ENCODE data around the gene ZNF598. TPM values are rescaled to one million over a fixed set of nuclear protein-coding genes. Genes with fewer than 3 reads are reported as not detected.
"Not testable (repeated sequence)": the region's sequence is repeated elsewhere in the genome, so short reads cannot be mapped to it uniquely, and the experiment has no call there.

Gene ZNF598
- total RNA-seq, 1 donor from 2014 or later, result 50.5 TPM

DNA sequence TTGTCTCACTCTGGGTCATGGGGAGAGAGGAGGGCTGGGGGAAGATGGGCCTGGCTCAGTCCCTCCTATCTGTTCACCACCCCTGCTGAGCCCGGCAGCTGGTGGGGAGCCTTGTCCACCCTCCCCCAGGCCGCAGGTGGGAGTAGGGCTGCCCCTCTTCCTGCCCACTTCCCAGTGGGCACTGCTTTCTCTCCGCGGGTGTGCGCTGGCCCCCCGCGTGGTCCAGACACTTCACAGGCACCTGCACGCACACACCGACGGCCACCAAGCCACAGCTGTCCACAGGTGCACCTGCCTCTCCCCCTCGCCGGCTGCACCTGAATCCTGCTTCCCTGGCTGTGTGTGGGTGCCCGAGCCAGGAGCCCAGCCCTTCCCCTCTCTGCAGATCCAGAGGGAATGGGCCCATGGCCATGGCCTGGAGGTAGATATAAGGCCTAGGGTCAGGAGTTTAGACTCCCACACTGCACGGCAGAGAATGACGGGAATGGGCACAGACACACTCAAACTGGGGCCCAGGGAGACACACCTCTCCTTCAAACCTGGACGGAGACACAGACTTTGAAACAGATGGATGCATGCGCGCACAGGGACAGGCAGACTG, 19.1 kb upstream of the ZNF598 start:
- no peak for DNase-seq (ENCODE audit: low spot score)

DNA sequence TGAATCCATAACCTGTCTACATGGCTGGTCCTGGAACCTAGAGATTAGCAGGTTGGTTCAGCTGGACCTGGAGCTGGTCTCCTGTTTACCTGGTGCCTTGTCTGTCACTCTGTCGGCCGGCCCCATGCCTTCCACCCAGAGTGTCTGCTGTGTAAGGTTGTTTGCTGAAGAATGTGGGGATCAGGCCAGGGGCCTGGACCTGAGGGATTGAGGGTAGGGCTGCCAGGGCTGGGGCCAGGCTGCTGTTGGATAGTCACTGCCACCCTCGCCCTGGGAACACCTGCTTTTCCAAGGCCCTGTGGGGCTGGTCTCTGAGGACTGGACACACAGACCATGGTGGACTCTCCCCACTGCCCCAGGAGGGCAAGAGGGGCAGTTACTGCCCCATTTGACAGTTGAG, 18.5 kb upstream of the ZNF598 start:
- no peak for DNase-seq (ENCODE audit: low spot score)

DNA sequence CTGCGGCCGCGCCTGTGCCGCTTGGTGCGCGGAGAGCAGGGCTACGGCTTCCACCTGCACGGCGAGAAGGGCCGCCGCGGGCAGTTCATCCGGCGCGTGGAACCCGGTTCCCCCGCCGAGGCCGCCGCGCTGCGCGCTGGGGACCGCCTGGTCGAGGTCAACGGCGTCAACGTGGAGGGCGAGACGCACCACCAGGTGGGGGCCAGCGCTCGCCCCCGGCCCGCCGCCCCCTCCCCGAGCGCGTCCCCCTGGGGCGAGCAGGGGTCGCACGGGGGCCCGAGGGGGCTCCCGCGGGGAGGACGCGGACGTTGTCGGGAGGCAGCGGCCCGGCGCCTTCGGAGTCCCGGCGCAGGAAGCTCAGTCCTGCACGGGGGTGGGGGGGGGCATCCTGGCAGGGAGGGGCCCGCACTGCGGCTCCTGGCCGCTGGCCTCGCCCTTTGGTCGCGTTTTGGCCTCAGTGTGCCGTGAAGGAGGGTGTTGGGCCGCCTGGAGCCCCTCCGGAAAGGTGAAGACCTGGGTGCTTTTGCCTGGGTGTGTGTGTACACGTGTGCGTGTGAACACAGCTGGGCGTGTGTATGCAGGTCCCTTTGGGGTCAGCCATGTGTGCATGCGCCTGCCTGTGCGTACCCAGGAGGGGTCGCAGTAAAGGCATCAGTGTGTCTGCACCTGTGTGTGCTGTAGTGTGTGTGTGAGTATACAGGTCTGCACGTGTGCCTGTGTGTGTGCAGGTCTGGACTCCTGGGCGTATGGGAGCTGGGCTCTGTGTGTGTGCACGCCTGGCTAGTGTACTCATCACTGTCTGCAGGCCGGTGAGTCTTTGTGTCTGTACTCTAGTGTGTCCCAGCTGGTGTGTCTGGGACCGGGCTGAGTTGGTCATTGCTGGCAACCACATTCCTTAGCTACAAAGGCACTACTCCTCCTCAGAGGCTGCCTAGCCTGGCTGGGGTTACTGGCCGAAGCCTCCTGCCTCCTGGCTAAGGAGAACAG, 17.7 kb upstream of the ZNF598 start:
- no peak for DNase-seq (ENCODE audit: low spot score)

DNA sequence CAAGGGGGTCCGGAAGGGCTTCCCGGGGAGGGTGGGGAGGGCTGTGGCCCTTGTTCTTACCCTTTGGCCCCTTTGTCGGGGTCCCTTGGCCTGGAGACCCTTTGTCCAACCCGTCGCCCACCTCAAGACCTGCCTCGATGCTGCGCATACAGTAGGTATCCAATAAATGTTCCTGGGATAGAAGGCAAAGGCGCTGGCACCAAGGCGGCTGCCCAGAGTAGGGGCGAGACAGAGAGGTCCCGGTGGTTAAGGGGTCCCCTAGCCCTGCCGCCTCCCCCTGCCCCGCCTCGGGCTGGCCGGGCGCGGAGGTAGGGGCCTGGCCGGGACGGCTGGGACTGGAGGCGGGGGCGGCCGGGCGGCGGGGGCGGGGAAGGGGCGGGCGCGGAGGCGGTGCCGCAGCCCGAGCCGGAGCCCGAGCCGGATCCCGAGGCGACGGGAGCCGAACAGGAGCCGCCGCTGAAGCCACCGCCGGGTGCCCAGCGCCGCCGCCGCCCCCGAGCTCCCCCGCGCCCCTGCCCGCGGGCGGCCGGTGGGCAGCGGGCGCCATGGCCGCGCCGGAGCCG, 16.9 kb upstream of the ZNF598 start, which contains the start of gene NHERF2:
NHERF2 (plus strand) TSS at position 442 of the 563 bp plus-strand sequence; CDS start at position 546, 104 bp downstream.
- no peak for DNase-seq (ENCODE audit: low spot score)

DNA sequence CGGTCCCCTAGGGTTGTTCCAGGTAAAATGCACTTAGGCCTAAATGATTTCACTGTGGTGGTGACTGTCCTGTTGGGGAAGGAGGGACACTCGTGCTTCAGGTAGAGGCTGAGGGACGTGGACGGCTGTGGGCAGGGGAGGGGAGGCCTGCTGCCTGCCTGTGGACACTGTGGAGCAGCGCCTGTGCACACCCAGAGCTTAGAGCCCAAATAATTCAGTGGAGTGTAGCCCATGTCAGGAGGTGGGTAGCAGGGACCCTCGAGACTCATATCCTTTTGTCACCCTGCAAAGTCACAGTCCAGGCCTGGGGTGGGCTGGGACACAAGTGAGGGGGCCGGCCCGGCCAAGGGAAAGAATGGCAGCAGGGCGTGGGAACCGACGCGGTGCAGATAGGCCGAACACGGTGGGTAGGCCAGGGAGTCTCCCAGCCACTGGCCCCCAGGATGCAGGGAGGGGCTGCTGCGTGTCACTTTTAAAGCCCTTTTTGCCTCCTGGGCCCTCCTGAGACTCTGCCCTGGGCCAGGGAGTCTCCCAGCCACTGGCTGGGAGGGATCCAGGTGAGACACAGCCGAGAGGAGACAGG, 16.3 kb upstream of the ZNF598 start:
- no peak for DNase-seq (ENCODE audit: low spot score)

- no peak for DNase-seq (ENCODE audit: low spot score)
Measured at GRCh38 chr16:2025251-2025650, 15.6 kb upstream of the ZNF598 start.

DNA sequence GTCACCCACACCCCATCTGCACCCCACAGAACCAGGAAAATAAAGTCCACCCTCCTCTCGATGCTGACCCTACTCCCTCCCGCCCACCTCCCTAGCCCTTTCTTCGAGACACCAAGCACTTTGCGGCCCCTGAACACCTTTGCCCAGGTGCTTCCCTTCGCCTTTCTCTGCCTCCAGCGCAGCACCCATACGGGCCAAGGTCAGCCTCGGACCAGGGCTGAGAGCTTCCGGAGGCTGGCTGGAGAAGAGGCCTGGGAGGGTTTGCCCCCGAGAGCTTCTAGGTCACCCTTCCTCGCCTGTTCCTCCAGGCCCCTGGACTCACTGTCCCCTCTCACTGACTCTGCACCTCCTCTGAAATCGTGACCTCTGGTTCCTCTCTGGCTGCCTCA, 14.4 kb upstream of the ZNF598 start:
- no peak for DNase-seq (ENCODE audit: low spot score)

DNA sequence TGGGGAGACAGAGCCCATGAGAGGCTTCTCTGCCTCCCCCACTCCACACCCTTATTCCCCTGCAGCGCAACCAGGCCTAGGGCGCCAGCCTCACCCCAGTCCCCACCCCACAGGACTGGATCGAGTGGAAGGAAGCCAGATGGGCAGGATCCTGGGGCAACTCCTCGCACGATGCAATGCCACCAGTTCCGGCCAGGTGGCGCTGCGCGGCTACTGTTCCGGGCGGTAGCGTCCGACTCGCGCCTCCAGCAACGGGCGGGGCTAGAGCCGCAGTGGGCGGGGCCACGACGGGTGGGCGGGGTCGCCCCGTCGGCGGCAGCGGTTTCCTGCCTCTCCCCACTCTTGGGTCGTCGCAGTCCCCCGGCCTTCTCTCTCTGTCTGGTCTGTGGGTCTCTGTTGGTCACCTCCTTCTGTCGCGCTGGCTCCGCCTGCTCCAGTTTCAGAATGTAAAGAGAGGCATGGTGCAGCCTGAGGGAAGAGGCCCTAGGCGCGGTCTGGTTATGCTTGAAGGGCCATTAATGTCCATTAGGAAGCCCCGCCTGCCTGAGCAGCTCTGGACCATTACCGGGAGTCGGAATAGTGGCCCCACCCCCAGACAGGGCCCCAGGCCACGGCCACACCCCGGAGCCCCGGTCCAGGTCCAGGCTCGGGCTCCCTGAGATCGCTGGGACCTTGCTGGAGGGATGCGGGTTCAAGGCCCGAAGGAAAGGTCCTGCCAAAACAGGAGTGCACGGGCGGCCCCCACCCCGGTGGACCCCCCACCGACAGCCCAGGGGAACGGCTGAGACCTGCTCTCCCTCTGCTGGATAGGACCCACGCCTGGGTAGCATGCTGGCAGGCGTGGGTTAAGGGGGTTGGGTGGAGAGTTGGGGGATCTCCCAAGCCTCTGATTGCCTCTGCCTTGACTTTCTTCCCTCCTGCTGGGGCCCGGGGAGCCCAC, 13.7 kb upstream of the ZNF598 start:
- peak; percentile 98 for DNase-seq (ENCODE audit: low spot score)

GRCh38 chr16:2022723-2023091, 13.1 kb upstream of the ZNF598 start:
- no peak for DNase-seq (ENCODE audit: low spot score)

GRCh38 chr16:2019921-2020831, 10.6 kb upstream of the ZNF598 start:
- no peak for DNase-seq (ENCODE audit: low spot score)

DNA sequence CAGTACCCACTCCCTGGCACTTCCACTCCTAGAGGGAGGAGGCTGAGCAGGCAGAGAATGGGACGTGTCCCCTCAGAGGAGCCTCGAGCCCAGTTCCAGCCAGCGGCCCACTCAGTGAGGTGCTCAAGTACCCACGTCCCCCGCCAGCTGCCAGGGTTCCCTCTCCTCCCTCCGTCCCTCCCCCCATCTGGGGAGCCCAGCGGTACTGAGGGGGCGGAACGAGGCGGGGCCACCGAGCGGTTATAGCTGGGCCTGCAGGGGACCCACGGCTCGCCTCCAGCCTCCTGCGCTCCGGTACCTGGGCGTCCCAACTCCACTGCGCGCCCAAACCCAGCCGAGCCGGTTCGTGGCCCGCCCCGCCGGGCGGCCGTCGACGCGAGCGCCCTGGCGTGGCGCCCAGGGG, 9.9 kb upstream of the ZNF598 start, which contains the start of gene NPW:
NPW (plus strand) TSS at position 268 of the 403 bp plus-strand sequence.
- no peak for DNase-seq (ENCODE audit: low spot score)

- no peak for DNase-seq (ENCODE audit: low spot score)
Measured at GRCh38 chr16:2016407-2016922, 6.8 kb upstream of the ZNF598 start.

- DNase-seq (ENCODE audit: low spot score), result no peak
Measured at GRCh38 chr16:2015947-2016208, 6.3 kb upstream of the ZNF598 start.

- no peak for DNase-seq (ENCODE audit: low spot score)
Measured at GRCh38 chr16:2015117-2015946, 5.7 kb upstream of the ZNF598 start.

- DNase-seq (ENCODE audit: low spot score), result no peak
Measured at GRCh38 chr16:2013527-2013926, 3.9 kb upstream of the ZNF598 start.

GRCh38 chr16:2011726-2012125, 2.1 kb upstream of the ZNF598 start:
- not testable (repeated sequence) for DNase-seq (ENCODE audit: low spot score)

DNA sequence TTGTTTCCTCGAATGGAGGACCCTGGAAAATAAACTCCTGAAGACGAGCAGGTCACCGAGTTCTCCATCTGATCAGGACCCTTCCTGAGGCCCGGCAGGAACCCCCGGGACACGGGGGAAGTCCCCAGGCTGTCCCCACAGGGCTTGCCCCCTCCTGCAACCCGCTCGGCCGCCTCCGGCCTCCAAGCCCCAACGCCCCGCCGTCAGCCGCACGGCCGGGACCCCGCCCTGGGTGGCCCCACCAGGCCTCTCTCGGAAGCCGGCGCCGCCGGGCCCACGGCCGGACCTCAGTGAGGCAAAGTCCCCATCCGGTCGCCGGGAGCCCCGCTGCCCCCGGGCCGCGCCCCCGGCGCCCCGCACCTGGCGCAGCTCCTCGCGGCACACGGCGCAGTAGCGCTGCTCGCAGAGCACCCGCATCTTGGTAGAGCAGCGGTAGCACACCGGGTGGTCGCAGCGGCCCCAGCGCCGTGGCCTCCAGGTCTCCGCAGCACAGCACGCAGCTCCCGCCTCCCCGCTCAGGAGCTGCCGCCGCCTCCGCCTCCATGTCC, 383 bp downstream of the ZNF598 start:
- no peak for DNase-seq (ENCODE audit: low spot score)

DNA sequence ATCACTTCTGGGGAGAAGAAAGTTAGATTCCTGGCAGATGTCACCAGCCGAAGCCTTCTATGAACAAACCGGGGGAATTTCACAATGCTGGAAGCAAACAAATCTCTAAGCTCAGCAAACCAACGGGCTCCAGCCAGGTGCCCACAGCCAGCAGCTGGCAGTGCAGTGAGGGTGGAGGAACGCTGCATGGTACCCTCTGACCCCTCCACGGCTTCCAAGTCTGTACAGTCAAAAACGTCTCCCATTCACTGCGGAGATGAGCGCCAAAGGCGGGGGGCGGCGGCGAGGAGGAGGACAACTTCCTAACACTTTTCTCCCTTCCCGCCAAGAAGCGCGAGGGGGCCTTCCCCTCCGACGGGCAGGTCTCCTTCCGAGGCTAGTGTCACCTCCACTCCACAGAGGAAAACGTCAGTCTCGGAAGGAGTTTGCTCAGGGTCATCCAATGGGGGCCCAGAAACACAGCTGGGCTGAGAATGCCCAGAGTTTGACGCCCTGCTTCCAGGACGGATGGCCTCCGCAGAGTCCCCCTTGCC, 924 bp downstream of the ZNF598 start:
- no peak for DNase-seq (ENCODE audit: low spot score)
